IMR-90 (cell line): ENCODE data around the gene TMOD1.
"Not testable (repeated sequence)": the region's sequence is repeated elsewhere in the genome, so short reads cannot be mapped to it uniquely, and the experiment has no call there.

Source experiments
- CTCF ChIP-seq: conservative IDR thresholded peaks from 2 replicates; pipeline ENCODE4 v1.5.1; 2012; ENCODE audit warnings: mild to moderate bottlenecking, low read depth, low read length, improper control_type of control experiment
- ELK1 ChIP-seq: fragments of 150-350 bp; IDR thresholded peaks from 2 replicates; pipeline ENCODE4 v1.6.1; 2016; ENCODE audit warnings: low read depth, mild to moderate bottlenecking, low read length, moderate library complexity, borderline replicate concordance

DNA sequence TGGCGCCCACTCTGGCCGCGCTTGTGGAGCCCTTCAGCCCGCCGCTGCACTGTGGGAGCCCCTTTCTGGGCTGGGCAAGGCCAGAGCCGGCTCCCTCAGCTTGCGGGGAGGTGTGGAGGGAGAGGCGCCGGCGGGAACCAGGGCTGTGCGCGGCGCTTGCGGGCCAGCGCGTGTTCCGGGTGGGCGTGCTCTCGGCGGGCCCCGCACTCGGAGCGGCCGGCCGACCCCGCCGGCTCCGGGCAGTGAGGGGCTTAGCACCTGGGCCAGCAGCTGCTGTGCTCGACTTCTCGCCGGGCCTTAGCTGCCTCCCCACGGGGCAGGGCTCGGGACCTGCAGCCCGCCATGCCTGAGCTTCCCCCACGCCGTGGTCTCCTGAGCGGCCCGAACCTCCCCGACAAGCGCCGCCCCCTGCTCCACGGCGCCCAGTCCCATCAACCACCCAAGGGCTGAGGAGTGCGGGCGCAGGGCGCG is 72.7 kb downstream of the TMOD1 start:
- TF ChIP-seq ELK1, CTCF: not testable (repeated sequence)
